Thymus (tissue), 11 donors: ENCODE results near the gene SCGB3A1. TPM values are rescaled to one million over a fixed set of nuclear protein-coding genes. Genes with fewer than 3 reads are reported as not detected.

ENCODE experiments used
- DNase-seq, 9 donors: peaks; one replicate each; pipeline ENCODE4 v3.0.0-alpha.2; 2013; ENCODE audit warnings: low spot score in 9 of 9, low read depth in 6 of 9, missing footprints in 1 of 9
- H3K27ac ChIP-seq, 2 donors: one replicate each; pipeline ENCODE4 v1.5.1; 2013; ENCODE audit warnings: control low read depth in 1 of 2, low read depth in 1 of 2, low read length in 1 of 2, mild to moderate bottlenecking in 1 of 2, moderate library complexity in 1 of 2
- H3K27me3 ChIP-seq, 2 donors: one replicate each; pipeline ENCODE4 v1.5.1; 2013; ENCODE audit warnings: low read length in 1 of 2; ENCODE audit not compliant: control insufficient read depth in 2 of 2, insufficient read depth in 1 of 2
- H3K36me3 ChIP-seq, 2 donors: one replicate each; pipeline ENCODE4 v1.5.1; 2013; ENCODE audit warnings: low read length in 1 of 2, mild to moderate bottlenecking in 1 of 2, moderate library complexity in 1 of 2; ENCODE audit not compliant: control insufficient read depth in 2 of 2, insufficient read depth in 2 of 2
- H3K4me1 ChIP-seq, 2 donors: one replicate each; pipeline ENCODE4 v1.5.1; 2013; ENCODE audit warnings: low read length in 2 of 2; ENCODE audit not compliant: control insufficient read depth in 2 of 2, insufficient read depth in 2 of 2
- H3K4me3 ChIP-seq, 2 donors: one replicate each; pipeline ENCODE4 v1.5.1; 2013; ENCODE audit warnings: low read length in 2 of 2, control low read depth in 1 of 2, mild to moderate bottlenecking in 1 of 2
- H3K9me3 ChIP-seq, 2 donors: one replicate each; pipeline ENCODE4 v1.5.1; 2013; ENCODE audit warnings: low read length in 1 of 2, mild to moderate bottlenecking in 1 of 2; ENCODE audit not compliant: control insufficient read depth in 2 of 2, insufficient read depth in 1 of 2
- WGBS: extraction: QIAGEN DNeasy Blood & Tissue Kit; methylation state at CpG from one replicate; pipeline ENCODE4 v1.1.7; 2013; 5-methylcytosine and 5-hydroxymethylcytosine counted together
- polyA plus RNA-seq: library from polyadenylated mRNA; stranded (reverse); fragments of 200-250 nt; gene quantifications from one replicate; pipeline ENCODE4 v1.2.3, GENCODE V29; 2013
- total RNA-seq: library from RNA; stranded (reverse); fragments of 120-200 nt; gene quantifications from one replicate; pipeline ENCODE4 v1.2.4, GENCODE V29; 2013
- donor health status: healthy.

Gene SCGB3A1
- total and polyA plus RNA-seq, 2 donors = 2.1 to 3.8 TPM

GRCh38 chr5:180596115-180596667 lies 4.9 kb upstream of the SCGB3A1 start:
- H3K36me3 ChIP-seq = no peaks in the 10 kb centered on the region
- H3K27me3 ChIP-seq = peaks cover 13 to 27% of the 10 kb centered on the region in 2 donors
- WGBS = 95% methylated on average over 12 of the region's 12 CpGs
- no peaks in the 10 kb centered on the region for H3K9me3 ChIP-seq
- H3K4me3 ChIP-seq = no peak overlapping the region
- no peak for DNase-seq
- no peak overlapping the region for H3K27ac ChIP-seq
- peaks cover 0 to under 1% of the 10 kb centered on the region in 2 donors for H3K4me1 ChIP-seq

GRCh38 chr5:180595381-180596114 lies 4.2 kb upstream of the SCGB3A1 start:
- Histone ChIP-seq H3K4me1 (peaks cover 0 to 2% of the 10 kb centered on the region in 2 donors), H3K4me3 (no peak overlapping the region), H3K27ac (no peak overlapping the region), H3K9me3 (no peaks in the 10 kb centered on the region), H3K27me3 (peaks cover 20 to 33% of the 10 kb centered on the region in 2 donors), H3K36me3 (no peaks in the 10 kb centered on the region)
- 96% methylated on average over 25 of the region's 25 CpGs for WGBS
- no peak for DNase-seq

- Histone ChIP-seq H3K36me3 (no peaks in the 10 kb centered on the region), H3K9me3 (no peaks in the 10 kb centered on the region), H3K27me3 (peaks cover 25 to 38% of the 10 kb centered on the region in 2 donors), H3K27ac (no peak overlapping the region), H3K4me1 (peaks cover 2 to 5% of the 10 kb centered on the region in 2 donors), H3K4me3 (no peak overlapping the region)
- 97% methylated on average over 2 of the region's 2 CpGs for WGBS
- DNase-seq = no peak
These were observed 3.7 kb upstream of the SCGB3A1 start for GRCh38 chr5:180595046-180595379.

- WGBS = 91% methylated on average over 17 of the region's 17 CpGs
- H3K27me3 ChIP-seq = peaks cover 30 to 44% of the 10 kb centered on the region in 2 donors
- peaks cover 2 to 10% of the 10 kb centered on the region in 2 donors for H3K4me1 ChIP-seq
- no peaks in the 10 kb centered on the region for H3K36me3 ChIP-seq
- H3K4me3 ChIP-seq = no peak overlapping the region
- no peaks in the 10 kb centered on the region for H3K9me3 ChIP-seq
- no peak for DNase-seq
- H3K27ac ChIP-seq = no peak overlapping the region
These were observed 3.2 kb upstream of the SCGB3A1 start for GRCh38 chr5:180594311-180595045.

GRCh38 chr5:180593446-180594206 lies 2.3 kb upstream of the SCGB3A1 start:
- Histone ChIP-seq H3K4me1 (peaks cover 2 to 12% of the 10 kb centered on the region in 2 donors), H3K9me3 (no peaks in the 10 kb centered on the region), H3K4me3 (no peak overlapping the region), H3K27ac (no peak overlapping the region), H3K36me3 (no peaks in the 10 kb centered on the region), H3K27me3 (peaks cover 37 to 52% of the 10 kb centered on the region in 2 donors)
- no peak for DNase-seq
- WGBS = 96% methylated on average over 19 of the region's 19 CpGs

- H3K27me3 ChIP-seq = peaks cover 39 to 60% of the 10 kb centered on the region in 2 donors
- peaks cover 2 to 12% of the 10 kb centered on the region in 2 donors for H3K4me1 ChIP-seq
These were observed 877 bp upstream of the SCGB3A1 start for GRCh38 chr5:180592176-180592575.

GRCh38 chr5:180590543-180591310 lies 572 bp downstream of the SCGB3A1 start:
- peaks cover 2 to 12% of the 10 kb centered on the region in 2 donors for H3K4me1 ChIP-seq
- 2% methylated on average over 63 of the region's 63 CpGs for WGBS
- H3K27ac ChIP-seq = no peak overlapping the region
- no peaks in the 10 kb centered on the region for H3K9me3 ChIP-seq
- H3K36me3 ChIP-seq = no peaks in the 10 kb centered on the region
- peak overlapping the region; percentile 13 to 14 for H3K4me3 ChIP-seq
- peaks cover 39 to 62% of the 10 kb centered on the region in 2 donors for H3K27me3 ChIP-seq
- DNase-seq = peak in 1 of 9 donors; percentile 13

More at GRCh38 chr5:180592176-180592575, 877 bp upstream of the SCGB3A1 start:
- no peaks in the 10 kb centered on the region for H3K9me3 ChIP-seq
- 89% methylated on average over 10 of the region's 10 CpGs for WGBS
- no peak for DNase-seq
- no peaks in the 10 kb centered on the region for H3K36me3 ChIP-seq
- H3K27ac ChIP-seq = no peak overlapping the region
- H3K4me3 ChIP-seq = no peak overlapping the region

- Histone ChIP-seq H3K9me3 (no peaks in the 10 kb centered on the region), H3K4me1 (peaks cover 2 to 12% of the 10 kb centered on the region in 2 donors), H3K4me3 (peak overlapping the region; percentile 13 to 14), H3K27ac (no peak overlapping the region), H3K27me3 (peaks cover 39 to 62% of the 10 kb centered on the region in 2 donors), H3K36me3 (no peaks in the 10 kb centered on the region)
- DNase-seq = peak in 1 of 9 donors; percentile 25
- WGBS = 3% methylated on average over 44 of the region's 44 CpGs
These were observed 1.3 kb downstream of the SCGB3A1 start for GRCh38 chr5:180589771-180590542.
